AG04449 (cell line): ENCODE measurements around the gene FNDC4.

Experiments used
- CTCF ChIA-PET: fragments of 350-600 bp; formaldehyde crosslinking; extraction: SDS; loops from one replicate; lab custom pipeline; 2021; ENCODE audit warnings: antibody characterized with exemption; lab: Yijun Ruan, JAX
- POLR2A ChIA-PET: fragments of 400-600, 350-600 bp; formaldehyde crosslinking; extraction: SDS; loops from one replicate; lab custom pipeline; 2020; ENCODE audit warnings: antibody characterized with exemption, inconsistent platforms; lab: Yijun Ruan, JAX
- DNase-seq: peaks from one replicate; pipeline ENCODE4 v3.0.0-alpha.2; 2010; ENCODE audit warnings: low read depth, low spot score
- H3K4me3 ChIP-seq: 2 replicates; pipeline ENCODE4 v1.5.1; 2011; ENCODE audit warnings: low read depth, mild to moderate bottlenecking, control low read depth, low read length
- TF ChIP-seq, protein P1 (sequence below): IDR thresholded peaks from one replicate; pipeline ENCODE4 v1.5.1; 2011; ENCODE audit warnings: mild to moderate bottlenecking, moderate library complexity, low read length, control low read depth, inconsistent platforms; ENCODE audit not compliant: insufficient read depth; ENCODE audit errors: missing control alignments

Gene FNDC4

DNA sequence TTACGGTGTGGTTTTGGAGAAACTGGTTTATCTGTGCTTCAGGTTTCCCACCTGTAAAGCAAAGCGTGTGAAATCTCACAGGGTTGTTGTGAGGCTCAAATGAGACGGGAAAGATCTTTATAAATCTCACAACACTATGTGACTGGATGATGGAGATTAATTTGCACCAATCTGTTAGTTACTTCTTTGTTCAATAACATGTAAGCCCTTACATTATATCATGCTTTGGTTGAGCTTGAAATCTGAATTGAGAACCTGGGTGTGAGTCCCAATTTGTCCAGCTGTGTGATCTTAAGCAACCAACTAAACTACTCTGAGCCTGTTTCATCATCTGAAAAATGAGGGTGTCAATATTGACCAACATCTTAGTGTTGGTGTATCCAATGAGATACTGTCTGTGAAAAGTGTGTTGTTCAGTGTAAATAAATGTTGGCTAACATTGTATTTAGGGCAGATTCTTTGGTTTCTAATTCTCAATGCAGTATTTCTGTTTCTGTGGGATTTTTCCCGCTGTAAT lies 898 bp upstream of the FNDC4 start:
- CTCF ChIA-PET = interaction anchor here (1.3 kb wide), 1 partner anchor 187 kb away, joined by 6 read pairs; no protein-coding TSS in a partner anchor
- TF ChIP-seq, protein P1, sequence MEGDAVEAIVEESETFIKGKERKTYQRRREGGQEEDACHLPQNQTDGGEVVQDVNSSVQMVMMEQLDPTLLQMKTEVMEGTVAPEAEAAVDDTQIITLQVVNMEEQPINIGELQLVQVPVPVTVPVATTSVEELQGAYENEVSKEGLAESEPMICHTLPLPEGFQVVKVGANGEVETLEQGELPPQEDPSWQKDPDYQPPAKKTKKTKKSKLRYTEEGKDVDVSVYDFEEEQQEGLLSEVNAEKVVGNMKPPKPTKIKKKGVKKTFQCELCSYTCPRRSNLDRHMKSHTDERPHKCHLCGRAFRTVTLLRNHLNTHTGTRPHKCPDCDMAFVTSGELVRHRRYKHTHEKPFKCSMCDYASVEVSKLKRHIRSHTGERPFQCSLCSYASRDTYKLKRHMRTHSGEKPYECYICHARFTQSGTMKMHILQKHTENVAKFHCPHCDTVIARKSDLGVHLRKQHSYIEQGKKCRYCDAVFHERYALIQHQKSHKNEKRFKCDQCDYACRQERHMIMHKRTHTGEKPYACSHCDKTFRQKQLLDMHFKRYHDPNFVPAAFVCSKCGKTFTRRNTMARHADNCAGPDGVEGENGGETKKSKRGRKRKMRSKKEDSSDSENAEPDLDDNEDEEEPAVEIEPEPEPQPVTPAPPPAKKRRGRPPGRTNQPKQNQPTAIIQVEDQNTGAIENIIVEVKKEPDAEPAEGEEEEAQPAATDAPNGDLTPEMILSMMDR = no peak
- POLR2A ChIA-PET = no interaction called here
- H3K4me3 ChIP-seq = no peak overlapping the region
- DNase-seq = no peak

DNA sequence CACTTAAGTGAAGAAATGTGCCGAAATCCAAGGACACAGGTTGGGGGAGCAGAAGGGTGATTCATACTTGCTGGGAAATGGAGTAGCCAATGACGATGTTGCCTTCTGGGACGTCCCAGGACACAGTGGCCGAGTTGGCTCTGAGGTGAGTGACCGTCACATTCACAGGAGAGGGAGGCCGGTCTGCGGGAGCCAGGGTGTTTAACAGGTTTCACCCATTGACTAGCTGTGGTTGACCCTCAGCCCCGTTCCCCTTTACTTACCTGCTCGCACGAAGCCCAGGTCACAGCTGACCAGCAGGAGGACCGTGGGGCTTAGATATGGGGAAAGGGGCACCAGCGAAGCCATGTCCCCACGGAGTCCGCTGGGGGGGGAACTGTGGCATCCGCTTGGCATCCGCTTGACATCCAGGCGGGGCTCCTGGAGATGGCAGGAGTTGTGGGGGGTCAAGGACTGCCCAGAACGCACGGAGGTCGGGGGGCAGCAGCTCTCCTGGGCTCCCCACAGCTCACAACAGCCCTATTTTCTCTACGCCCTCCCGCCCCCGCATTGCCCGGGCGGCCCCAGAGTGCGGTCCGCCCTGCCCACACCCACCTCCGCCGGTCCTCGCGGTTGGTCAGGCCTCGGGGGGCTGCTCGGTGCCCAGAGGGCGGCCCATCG lies 586 bp downstream of the FNDC4 start:
- TF ChIP-seq, protein P1 = no peak
- ChIA-PET POLR2A (no interaction called here), CTCF (interaction anchor here (1.3 kb wide), 1 partner anchor 189 kb away, joined by 5 read pairs; no protein-coding TSS in a partner anchor)
- DNase-seq = no peak
- H3K4me3 ChIP-seq = peak overlapping the region; percentile 70

DNA sequence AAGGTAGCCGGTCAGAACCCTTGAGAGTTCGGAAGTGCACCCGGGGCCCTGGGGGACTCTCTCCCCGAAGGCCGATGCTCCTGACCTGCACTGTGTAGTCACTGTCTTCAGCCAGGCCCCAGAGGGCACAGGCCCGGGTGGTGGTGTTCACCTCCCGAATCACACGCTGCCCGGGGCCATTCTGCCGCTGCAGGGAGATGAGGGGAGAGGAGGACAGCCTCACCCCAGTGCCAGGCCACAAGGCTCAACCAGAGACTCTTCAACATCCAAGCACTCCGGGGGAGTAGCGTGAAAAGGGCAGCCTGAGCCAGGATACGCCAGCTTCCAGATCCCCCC lies 1.1 kb downstream of the FNDC4 start:
- TF ChIP-seq, protein P1 = no peak
- POLR2A ChIA-PET = no interaction called here
- CTCF ChIA-PET = interaction anchor here (1.3 kb wide), 1 partner anchor 189 kb away, joined by 5 read pairs; no protein-coding TSS in a partner anchor
- H3K4me3 ChIP-seq = no peak overlapping the region; the same call in 1 of the 2 replicates
- no peak for DNase-seq

DNA sequence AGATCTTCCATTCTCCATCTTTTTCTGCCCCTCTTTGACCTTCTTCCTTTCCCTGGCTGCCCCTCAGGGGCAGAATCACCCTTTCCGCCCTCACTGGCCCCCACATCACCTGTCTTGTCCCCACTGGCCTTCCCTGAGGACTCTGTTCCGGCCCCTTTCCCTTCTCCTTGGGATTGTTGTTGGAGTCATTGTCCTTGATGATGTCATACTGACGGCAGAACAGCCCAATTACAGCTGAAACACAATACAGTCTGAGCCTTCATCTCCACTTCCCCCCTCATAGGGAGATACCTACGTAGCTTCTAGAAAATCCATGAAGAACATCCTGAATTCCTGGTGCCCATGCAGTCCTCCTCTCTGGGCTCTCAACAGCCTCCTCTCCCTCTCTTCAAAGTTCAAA lies 2.4 kb downstream of the FNDC4 start:
- TF ChIP-seq, protein P1 = no peak
- no peak for DNase-seq
- CTCF ChIA-PET = interaction anchor here (1.5 kb wide), 1 partner anchor 191 kb away, joined by 4 read pairs; no protein-coding TSS in a partner anchor
- H3K4me3 ChIP-seq = no peak overlapping the region
- POLR2A ChIA-PET = no interaction called here

DNA sequence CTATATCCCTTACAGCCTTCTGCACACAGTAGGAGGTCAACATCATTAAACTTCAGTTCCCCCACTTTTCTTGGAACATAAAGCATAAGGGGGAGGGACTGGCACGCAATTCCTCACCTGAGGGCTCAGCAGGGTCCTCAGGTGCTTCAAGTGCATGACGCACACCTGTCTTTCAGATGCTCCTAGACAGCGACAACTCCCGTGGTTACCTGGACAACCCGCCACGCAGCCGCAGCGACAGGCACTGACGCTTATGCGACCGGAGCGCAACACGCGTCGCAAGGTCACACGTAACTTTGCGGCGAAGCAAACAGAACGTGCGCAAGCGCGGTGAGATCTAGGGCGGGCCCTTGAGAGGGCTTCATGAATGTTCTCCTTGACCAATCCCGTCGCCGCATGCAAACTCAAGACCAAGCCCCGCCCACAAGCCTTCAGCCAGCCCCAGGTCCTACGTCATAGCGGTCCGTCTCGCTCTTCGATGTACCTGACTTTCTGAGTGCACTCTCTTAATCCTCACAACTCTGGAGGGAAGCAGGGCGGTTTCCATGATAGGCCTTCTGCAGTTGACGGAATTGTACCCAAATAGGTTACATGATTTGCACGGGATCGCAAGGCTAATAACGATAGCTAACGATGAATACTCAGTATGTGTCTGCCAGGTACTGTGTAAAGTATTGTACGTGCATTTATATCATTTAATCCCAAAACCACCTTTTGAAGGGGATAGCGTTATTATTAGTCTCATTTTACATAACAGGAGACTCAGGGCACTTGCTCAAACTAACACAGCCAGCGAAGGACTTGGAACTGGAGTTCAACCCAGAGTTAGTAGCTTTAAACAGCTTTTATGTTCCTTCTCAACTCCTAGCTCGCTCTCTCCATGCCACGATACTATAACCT lies 5.3 kb downstream of the FNDC4 start, which contains the start of gene IFT172:
Gene IFT172, minus strand, starts transcription at position 246 of the 900 bp plus-strand sequence. Its CDS starts 90 bp downstream, at position 156.
- ChIA-PET POLR2A (interaction anchor here (0.8 kb wide), 1 partner anchor 149 kb away, joined by 3 read pairs; no protein-coding TSS in a partner anchor), CTCF (interaction anchor here (1.1 to 1.2 kb wide), 3 partner anchors 12 to 194 kb away, joined by 3 to 5 read pairs (median 5); no protein-coding TSS in a partner anchor)
- TF ChIP-seq, protein P1 = no peak

More for the DNA sequence above, 5.3 kb downstream of the FNDC4 start, which contains the start of gene IFT172:
- H3K4me3 ChIP-seq = peak within 1 kb of the TSS; percentile 97
- DNase-seq = peak; percentile 88
